SK-MEL-5 (cell line): ENCODE data around the gene MAGI3. TPM values are rescaled to one million over a fixed set of nuclear protein-coding genes. Genes with fewer than 3 reads are reported as not detected.

Experiments
- DNase-seq: peaks from one replicate; pipeline ENCODE4 v3.0.0-alpha.2; 2016; ENCODE audit warnings: low read depth, low spot score
- in situ Hi-C: cut with HindIII; loops from 2 replicates; pipeline ENCODE4 v1.10.0; 2016; ENCODE audit warnings: low sequenced_read_pairs, high pct_unique_total_duplicates, low pct_unique_long_range_greater_than_20kb
- total RNA-seq: library from RNA; depleted of rRNA; stranded (reverse); fragments of >200 nt; shearing (Covaris generic); gene quantifications from 2 replicates; pipeline ENCODE4 v1.2.3, GENCODE V29; 2014

The MAGI3 gene
- total RNA-seq, 1 experiment from 2014 or later, result 4.0 TPM

- peak; percentile 19 for DNase-seq
Observed at GRCh38 chr1:113429461-113430153, 39.3 kb downstream of the MAGI3 start.

GRCh38 chr1:113433184-113433583 lies 42.9 kb downstream of the MAGI3 start:
- no peak for DNase-seq
- in situ Hi-C loops, result no loop called here

More at GRCh38 chr1:113429461-113430153, 39.3 kb downstream of the MAGI3 start:
- in situ Hi-C loops, result no loop called here

GRCh38 chr1:113434081-113434873 lies 44.0 kb downstream of the MAGI3 start:
- DNase-seq, result no peak
- in situ Hi-C loops, result no loop called here

- no peak for DNase-seq
- in situ Hi-C loops, result no loop called here
Observed at GRCh38 chr1:113434874-113435175, 44.5 kb downstream of the MAGI3 start.

DNA sequence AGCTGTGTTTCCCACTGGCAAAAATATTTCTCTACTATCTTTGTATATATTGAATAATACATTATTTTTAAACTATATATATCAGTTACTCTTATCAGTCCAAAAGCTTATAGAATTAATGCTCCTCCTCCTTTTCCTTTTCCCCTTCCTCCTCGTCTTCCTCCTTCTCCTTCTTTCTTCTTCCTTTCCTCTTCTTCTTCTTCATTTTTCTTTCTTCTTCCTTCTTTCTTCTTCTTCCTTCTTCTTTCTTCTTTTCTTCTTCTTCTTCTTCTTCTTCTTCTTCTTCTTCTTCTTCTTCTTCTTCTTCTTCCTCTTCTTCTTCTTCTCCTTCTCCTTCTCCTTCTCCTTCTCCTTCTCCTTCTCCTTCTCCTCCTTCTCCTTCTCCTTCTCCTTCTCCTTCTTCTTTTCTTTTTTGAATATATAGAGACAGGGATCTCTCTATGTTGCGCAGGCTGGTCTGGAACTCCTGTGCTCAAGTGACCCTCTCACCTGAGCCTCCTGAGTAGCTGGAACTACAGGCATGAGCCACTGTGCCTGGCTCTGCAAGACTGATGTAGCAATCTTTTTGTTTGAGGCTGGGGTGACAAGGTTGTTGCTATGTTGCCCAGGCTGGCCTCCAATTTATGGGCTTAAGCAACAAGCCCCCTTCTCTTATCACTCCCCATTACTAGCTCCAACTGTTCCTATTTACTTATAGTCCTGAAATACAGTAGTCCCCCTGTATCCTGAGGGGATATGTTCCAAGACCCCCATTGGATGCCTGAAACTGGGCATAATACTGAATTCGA lies 47.4 kb downstream of the MAGI3 start:
- DNase-seq, result no peak
- in situ Hi-C loops, result no loop called here

- no peak for DNase-seq
- in situ Hi-C loops, result no loop called here
Observed at GRCh38 chr1:113438505-113439276, 48.4 kb downstream of the MAGI3 start.

GRCh38 chr1:113439277-113439670 lies 49.0 kb downstream of the MAGI3 start:
- DNase-seq, result no peak
- in situ Hi-C loops, result no loop called here

DNA sequence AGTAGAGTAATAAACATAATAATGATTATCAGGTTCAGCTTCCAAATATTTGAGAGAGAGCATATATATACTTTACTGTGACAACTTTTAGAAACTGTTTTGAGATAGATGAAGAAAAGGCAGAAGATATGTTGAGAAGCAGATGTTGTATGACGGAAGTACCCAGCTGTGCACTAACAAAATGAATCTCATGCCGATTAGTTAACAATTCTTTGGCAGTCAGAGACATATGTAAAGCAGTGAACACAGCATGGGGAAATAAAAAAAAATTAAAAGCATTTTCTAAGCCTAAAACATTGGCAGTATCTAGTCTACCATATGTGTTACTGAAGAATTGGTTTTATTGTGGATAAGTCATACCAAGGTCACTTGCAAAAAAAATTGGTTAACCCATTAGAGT lies 51.8 kb downstream of the MAGI3 start:
- in situ Hi-C loops, result no loop called here
- no peak for DNase-seq

- DNase-seq, result no peak
- in situ Hi-C loops, result no loop called here
Observed at GRCh38 chr1:113444857-113445256, 54.5 kb downstream of the MAGI3 start.

GRCh38 chr1:113451710-113452109 lies 61.4 kb downstream of the MAGI3 start:
- no peak for DNase-seq
- in situ Hi-C loops, result no loop called here

DNA sequence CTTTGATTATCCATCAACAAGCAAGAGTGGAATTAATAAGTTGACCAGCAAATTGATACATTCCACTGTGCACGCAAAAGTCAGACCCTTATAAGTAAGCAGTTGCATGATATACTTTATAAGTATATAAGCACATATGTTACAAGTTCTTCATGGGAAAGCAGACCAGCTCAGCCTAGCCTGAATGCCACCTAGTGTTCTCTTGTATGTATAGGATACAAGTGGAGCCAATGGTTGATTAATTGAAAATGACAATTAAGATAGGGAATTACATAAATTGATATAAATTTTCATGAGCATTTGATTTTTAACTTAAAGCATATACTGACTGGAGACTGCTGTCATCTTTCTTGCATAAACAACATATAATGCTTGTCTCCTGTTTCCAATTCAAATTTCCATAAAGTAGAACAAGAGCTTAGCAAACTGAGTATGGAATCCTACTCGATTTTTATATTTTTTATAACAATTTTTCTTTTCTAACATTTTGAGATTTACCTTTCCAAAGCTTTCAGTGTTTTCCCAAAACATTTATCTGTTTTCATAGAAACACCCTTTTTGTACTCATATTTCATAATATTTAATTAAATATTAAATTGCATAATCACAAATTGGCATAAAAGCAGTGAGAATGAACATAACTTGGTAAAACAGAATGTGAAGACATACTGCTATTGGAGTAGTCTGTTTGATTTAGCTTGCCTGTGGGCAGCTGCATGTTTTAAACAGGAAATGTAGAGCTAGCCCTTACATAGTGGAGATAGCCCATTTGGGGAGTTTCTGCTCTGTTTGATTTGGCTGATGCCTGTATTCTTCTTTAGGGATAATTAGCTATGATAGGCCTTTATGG lies 62.8 kb downstream of the MAGI3 start:
- in situ Hi-C loops, result no loop called here

GRCh38 chr1:113453771-113454083 lies 63.4 kb downstream of the MAGI3 start:
- in situ Hi-C loops, result no loop called here
- no peak for DNase-seq

More for the DNA sequence above, 62.8 kb downstream of the MAGI3 start:
- peak; percentile 56 for DNase-seq

GRCh38 chr1:113455374-113455773 lies 65.1 kb downstream of the MAGI3 start:
- in situ Hi-C loops, result no loop called here
- DNase-seq, result no peak

DNA sequence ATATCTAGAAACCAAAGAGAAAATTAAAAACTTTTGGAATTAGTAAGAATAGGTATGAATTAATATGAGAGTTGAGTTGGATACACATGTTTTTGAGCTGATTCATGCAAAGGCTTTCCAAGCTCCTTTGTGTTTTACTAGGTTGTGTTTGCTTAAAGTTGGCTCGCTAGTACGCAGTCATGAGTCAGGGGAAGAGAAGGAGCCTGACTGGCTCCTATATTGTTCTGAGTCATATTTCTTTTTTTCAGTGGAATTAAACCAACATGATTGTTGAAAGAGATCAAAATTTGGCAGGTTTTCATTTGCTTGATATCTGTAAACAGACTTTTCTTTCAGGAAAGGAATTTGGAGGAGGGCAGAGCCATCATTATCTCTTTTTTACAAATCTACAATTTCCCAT lies 66.7 kb downstream of the MAGI3 start:
- in situ Hi-C loops, result no loop called here
- DNase-seq, result no peak

DNA sequence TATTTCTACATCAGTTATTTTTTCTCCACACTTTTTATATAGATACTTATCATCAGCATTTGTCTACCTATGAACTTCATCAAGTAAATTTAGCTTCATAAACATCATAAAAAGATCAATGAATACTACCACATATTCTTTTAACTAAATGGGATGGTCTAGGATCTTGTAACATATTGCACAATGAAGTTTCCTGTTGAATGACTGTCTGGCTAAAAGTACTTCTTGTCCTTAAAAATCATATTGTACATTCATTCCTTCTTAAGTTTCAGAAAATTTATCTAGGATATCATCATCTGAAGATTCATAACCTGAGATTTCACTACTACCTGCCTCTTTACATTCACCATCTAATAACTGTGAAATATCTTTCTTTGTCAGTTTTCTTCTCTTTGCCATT lies 69.0 kb downstream of the MAGI3 start:
- in situ Hi-C loops, result no loop called here
- DNase-seq, result no peak

GRCh38 chr1:113467991-113468390 lies 77.7 kb downstream of the MAGI3 start:
- in situ Hi-C loops, result no loop called here
- DNase-seq, result no peak
